Hematopoietic multipotent progenitor cell treated with erythropoietin and hydrocortisone succinate and interleukin-3 and kit ligand, for 17 days (in vitro differentiated cells): ENCODE data around the gene CD300LG.

Experiments used
- DNase-seq: peaks from one replicate; pipeline ENCODE4 v3.0.0-alpha.2; 2015; ENCODE audit warnings: low spot score

The CD300LG gene

DNA sequence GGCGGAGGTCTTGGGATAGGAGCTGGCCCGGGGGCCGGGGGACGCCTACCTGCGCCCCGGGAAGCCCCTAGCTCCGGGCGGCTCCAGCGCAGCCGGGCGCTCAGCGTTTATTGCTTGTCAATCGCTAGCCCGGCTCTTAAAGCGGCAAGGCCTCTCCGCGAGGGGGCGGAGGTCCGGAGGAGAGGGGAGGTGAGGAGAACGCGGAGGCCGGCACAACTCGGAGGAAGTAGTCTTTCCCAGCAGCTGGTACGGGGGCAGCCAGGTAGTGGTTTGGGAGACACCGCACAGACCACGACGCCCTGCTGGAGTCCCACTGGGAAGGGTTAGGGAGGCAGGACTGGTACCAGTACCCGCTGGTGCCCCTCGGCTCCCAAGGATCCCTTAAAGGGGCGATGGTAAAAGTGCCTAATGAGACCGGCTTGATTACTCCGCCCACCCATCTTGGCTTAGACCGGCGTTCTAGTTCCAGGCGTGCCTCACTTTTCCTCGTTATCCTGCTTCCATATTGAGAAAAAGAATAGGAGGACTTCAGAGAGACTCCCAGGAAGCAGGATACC lies 60.5 kb downstream of the CD300LG start, which contains the start of gene MPP2:
TSS of gene MPP2 (minus strand) at position 112 of the 557 bp plus-strand sequence. CDS start 3,076 bp downstream, outside the sequence.
- no peak for DNase-seq

DNA sequence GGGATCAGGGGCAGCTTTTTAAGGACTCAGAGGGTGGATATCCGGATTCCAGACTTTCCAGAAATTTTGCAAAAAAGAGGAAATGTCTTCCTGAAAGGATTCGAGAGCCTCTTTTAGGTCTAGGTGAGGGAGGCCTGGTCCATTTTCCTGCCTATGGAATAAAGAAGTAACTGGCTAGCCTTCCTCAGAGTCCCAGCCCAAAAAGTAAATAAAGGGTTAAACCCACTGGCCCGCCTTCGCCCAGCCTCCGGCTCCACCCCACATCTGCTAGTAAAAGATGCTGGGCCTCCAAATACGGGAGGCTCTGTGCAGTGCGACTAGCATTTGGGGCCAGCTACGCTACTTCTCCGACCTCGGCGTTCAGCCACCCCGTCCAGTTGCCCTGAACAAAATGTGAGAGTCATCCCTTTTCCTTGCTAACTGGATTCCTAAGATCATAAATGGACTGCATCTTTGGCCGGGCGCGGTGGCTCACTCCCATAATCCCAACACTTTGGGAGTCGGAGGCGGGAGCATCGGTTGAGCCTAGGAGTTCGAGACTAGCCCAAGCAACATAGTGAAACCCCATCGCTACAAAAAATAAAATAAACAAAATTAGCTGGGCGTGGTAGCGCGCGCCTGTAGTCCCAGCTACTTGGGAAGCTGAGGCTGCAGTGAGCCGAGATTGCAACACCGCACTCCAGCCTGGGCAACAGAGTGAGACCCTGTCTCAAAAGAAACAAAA lies 61.2 kb downstream of the CD300LG start:
- no peak for DNase-seq

- DNase-seq, result no peak
Measured at GRCh38 chr17:43909537-43910231, 62.7 kb downstream of the CD300LG start.

DNA sequence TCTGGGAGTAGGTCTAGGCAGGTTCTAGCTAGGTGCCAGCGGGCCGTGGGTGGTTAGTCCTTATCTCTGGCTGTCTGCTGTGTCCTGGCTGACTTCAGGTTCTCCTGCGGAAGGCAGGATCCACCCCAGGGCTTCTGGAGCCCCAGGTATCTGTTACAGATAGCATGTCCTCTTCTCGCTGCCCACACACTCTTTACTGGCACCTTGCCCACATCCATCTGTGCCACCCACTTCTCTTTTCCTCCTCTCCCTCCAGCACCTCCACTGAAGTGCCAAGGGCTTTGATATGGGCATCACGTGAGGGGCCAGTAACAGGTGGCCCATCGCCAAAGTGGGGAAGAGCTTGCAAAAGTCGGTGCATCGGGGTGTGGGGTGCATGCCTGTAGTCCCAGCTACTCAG lies 64.9 kb downstream of the CD300LG start:
- DNase-seq, result no peak

DNA sequence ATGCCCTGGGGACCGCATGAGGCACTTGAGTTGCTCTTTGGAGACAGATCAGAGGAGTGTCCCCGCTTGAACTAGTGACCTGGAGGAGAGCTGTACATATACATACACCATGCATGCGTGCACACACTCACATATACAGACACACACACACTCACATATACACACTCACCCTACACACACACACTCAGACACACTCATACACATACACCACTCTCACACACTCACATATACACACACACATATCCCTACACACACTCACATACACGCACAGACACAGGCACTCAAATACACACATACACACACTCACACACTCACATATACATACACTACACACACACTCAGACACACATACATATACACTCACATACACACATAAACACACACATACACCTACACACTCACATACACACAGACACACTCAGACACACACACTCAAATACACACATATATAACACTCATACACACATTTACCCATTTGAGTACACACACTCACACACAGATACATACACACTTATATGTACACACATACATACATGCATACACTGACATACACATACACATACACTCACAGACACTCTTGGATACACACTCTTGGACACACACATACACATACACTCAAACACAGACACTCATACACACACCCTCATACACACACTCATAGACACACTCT lies 65.8 kb downstream of the CD300LG start:
- no peak for DNase-seq
